Progenitor cell of endocrine pancreas (in vitro differentiated cells): ENCODE measurements around the gene ADAMTS17. TPM values are rescaled to one million over a fixed set of nuclear protein-coding genes. Genes with fewer than 3 reads are reported as not detected.

Experiments used
- DNase-seq: peaks from one replicate; pipeline ENCODE4 v3.0.0; 2021; ENCODE audit warnings: low spot score; ENCODE audit not compliant: unreplicated experiment
- H3K27ac Mint-ChIP-seq: 2 replicates; pipeline ENCODE4 v1.8.0; 2021; ENCODE audit warnings: mild to moderate bottlenecking, moderate library complexity, mixed read lengths
- H3K27me3 Mint-ChIP-seq: 2 replicates; pipeline ENCODE4 v1.8.0; 2021; ENCODE audit warnings: mixed read lengths
- H3K36me3 Mint-ChIP-seq: 2 replicates; pipeline ENCODE4 v1.8.0; 2022; ENCODE audit warnings: mixed read lengths; ENCODE audit not compliant: insufficient read depth
- H3K4me1 Mint-ChIP-seq: 2 replicates; pipeline ENCODE4 v1.8.0; 2021; ENCODE audit warnings: low read depth, mixed read lengths
- H3K4me3 Mint-ChIP-seq: 2 replicates; pipeline ENCODE4 v1.8.0; 2021; ENCODE audit warnings: low read depth, mild to moderate bottlenecking, moderate library complexity, mixed read lengths
- H3K9me3 Mint-ChIP-seq: 2 replicates; pipeline ENCODE4 v1.8.0; 2021; ENCODE audit warnings: low read depth, mixed read lengths
- total RNA-seq: library from RNA; stranded (reverse); gene quantifications from 2 replicates; pipeline ENCODE4 v1.2.1, GENCODE V29; 2021
- TF ChIP-seq, protein P1 (sequence below): fragments of 200-600 bp; sonication (generic); IDR thresholded peaks from one replicate; pipeline ENCODE4 v1.5.0; 2021; ENCODE audit warnings: antibody characterized with exemption, mild to moderate bottlenecking; ENCODE audit not compliant: unreplicated experiment

ADAMTS17 gene
- total RNA-seq, 1 donor from 2014 or later: 3.5 TPM

DNA sequence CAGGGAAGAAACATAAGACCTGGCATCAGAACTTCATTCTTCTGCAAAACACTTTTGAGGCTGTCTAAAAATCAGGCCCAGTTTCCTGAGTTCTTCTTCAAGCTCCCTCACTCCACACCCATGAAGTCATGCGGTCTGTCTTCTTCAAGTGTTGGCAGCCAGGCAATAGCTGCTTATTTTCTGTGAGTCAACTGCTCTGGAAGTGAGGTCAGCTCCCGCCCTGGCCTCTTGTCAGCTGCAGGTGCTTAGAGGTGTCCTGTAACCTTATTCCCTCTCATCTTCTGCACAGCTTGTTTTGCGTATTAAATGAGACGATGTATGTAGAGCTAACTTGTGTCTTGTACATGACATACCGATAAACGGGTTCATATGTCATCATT, 226.1 kb downstream of the ADAMTS17 start:
- H3K9me3 Mint-ChIP-seq: peaks cover 3% of the 10 kb centered on the region
- peaks cover 2% of the 10 kb centered on the region for H3K36me3 Mint-ChIP-seq
- peaks cover 8% of the 10 kb centered on the region for H3K4me1 Mint-ChIP-seq
- no peak overlapping the region for H3K27ac Mint-ChIP-seq
- peaks cover 9% of the 10 kb centered on the region for H3K27me3 Mint-ChIP-seq
- H3K4me3 Mint-ChIP-seq: no peak overlapping the region
- no peak for DNase-seq
- TF ChIP-seq, protein P1, sequence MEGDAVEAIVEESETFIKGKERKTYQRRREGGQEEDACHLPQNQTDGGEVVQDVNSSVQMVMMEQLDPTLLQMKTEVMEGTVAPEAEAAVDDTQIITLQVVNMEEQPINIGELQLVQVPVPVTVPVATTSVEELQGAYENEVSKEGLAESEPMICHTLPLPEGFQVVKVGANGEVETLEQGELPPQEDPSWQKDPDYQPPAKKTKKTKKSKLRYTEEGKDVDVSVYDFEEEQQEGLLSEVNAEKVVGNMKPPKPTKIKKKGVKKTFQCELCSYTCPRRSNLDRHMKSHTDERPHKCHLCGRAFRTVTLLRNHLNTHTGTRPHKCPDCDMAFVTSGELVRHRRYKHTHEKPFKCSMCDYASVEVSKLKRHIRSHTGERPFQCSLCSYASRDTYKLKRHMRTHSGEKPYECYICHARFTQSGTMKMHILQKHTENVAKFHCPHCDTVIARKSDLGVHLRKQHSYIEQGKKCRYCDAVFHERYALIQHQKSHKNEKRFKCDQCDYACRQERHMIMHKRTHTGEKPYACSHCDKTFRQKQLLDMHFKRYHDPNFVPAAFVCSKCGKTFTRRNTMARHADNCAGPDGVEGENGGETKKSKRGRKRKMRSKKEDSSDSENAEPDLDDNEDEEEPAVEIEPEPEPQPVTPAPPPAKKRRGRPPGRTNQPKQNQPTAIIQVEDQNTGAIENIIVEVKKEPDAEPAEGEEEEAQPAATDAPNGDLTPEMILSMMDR: no peak

DNA sequence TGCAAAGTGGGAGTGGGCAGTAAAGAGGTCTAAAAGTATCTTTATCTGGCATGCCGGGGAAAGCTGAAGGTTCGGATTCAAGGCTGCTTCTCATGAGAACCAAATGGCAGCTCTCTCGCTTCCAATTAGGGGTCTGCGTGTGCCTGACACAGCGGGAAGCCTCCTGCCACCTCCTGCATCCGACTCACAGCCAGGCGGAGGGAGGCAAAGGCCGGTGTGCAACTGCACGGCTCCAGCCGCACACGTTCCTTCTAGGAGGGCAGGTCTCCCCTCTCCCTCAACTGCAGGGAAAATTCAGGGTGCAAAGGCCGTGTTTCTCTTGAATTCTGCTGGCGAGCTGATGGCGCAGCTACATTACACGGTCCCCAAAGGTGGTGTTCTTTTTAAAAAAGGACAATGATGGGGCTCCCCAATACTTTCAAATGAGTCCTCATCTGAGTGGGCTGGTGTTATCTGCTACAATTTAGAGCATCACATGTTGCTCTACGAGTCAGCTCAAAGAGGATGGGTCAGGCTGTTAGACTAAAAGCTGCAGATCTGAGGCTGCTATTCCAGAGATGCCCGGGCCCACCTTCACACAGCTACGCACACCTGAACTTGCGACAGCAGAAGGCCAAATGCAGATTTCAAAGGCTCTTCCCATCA, 226.6 kb downstream of the ADAMTS17 start:
- DNase-seq: no peak
- Mint-ChIP-seq H3K27ac (no peak overlapping the region), H3K36me3 (peaks cover 2% of the 10 kb centered on the region), H3K4me1 (peaks cover 8% of the 10 kb centered on the region), H3K27me3 (peaks cover 9% of the 10 kb centered on the region), H3K4me3 (no peak overlapping the region), H3K9me3 (peaks cover 3% of the 10 kb centered on the region)
- TF ChIP-seq, protein P1: no peak

DNA sequence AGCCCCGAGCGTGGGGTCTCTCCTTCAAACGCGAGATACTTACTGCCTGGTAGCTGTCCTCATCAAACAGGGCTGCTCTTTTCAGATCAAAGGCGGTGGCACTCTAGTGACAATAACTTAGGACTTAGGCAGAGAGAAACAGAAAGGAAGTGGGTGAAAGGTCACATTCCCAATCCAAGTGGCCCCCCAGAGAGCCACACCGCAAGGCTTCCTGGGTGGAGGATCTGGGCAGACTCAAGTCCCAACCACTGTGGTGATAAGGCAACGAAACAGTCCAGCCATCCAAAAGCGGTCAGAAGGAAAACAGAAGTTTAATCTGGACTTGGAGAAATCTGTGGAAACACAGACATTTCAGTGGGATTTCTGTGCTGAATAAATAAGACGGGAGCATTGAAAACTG, 227.2 kb downstream of the ADAMTS17 start:
- TF ChIP-seq, protein P1: no peak
- H3K36me3 Mint-ChIP-seq: no peaks in the 10 kb centered on the region
- peaks cover 3% of the 10 kb centered on the region for H3K9me3 Mint-ChIP-seq
- no peak overlapping the region for H3K4me3 Mint-ChIP-seq
- H3K27me3 Mint-ChIP-seq: peaks cover 9% of the 10 kb centered on the region
- DNase-seq: no peak
- peak overlapping the region; percentile 81 for H3K27ac Mint-ChIP-seq
- peaks cover 8% of the 10 kb centered on the region for H3K4me1 Mint-ChIP-seq

DNA sequence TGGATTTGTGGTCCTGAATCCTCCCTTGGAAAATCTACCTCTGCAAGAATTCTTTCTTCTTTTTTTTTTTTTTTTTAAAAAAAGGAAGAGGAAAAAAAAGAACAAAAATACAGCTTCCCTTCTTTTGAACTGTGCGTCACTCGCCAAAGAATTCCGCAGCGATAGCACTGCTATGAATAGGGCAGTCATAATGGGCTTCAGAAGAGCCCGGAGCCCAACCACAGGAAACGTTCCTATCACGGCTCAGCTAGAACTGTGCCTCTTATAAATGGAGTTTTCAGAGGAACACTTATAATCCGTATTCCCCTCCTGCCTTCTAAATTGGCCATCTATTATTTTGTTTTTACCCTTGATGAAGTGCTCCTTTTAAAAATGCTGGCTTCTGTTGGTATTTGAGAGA, 227.7 kb downstream of the ADAMTS17 start:
- no peak overlapping the region for H3K4me3 Mint-ChIP-seq
- H3K27me3 Mint-ChIP-seq: peaks cover 9% of the 10 kb centered on the region
- peaks cover 8% of the 10 kb centered on the region for H3K4me1 Mint-ChIP-seq

DNA sequence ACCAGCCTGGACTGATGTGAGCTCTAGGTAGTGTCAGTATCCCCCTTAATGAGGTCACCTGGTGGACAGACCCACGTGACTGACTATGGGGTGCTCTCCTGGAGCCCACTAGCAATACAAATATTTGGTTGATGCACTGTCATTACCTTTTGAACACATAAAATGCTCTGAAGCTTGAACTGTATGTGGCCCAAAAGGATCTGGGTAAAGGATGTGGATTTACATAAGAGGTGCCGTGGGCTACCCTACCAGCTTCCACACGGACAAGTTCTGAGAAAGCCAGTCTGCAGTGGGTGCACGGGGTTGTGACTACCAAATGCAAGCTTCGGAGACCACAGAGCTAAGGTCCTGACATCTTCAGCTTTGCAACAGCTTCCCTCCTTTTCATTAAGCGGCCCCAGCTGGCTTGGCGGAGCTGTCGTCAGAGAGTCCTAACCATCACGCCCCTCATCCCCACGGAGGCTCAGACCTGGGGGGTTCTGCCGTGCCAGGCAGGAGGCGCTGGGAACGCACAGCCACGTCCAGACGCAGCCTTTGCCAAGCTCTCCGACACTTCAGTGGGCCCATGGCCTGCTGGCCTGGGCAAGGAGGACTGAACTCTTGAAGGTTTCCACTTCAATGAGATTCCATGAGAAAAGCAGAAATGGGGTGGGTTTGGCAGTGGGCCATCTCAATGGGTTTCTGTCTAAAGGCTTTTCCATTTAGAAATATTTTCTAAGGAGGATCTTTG, 228.3 kb downstream of the ADAMTS17 start:
- H3K4me1 Mint-ChIP-seq: peaks cover 8% of the 10 kb centered on the region
- H3K27ac Mint-ChIP-seq: no peak overlapping the region
- no peak overlapping the region for H3K4me3 Mint-ChIP-seq
- H3K36me3 Mint-ChIP-seq: no peaks in the 10 kb centered on the region
- DNase-seq: no peak
- TF ChIP-seq, protein P1: no peak
- peaks cover 9% of the 10 kb centered on the region for H3K27me3 Mint-ChIP-seq
- no peaks in the 10 kb centered on the region for H3K9me3 Mint-ChIP-seq

More for the DNA sequence above, 227.7 kb downstream of the ADAMTS17 start:
- peaks cover 3% of the 10 kb centered on the region for H3K9me3 Mint-ChIP-seq
- H3K36me3 Mint-ChIP-seq: no peaks in the 10 kb centered on the region
- peak overlapping the region; percentile 81 for H3K27ac Mint-ChIP-seq
- DNase-seq: no peak
- TF ChIP-seq, protein P1: no peak
